Inflammatory macrophage (primary cell): ENCODE measurements around the gene PDE10A.
"Not testable (repeated sequence)": the region's sequence is repeated elsewhere in the genome, so short reads cannot be mapped to it uniquely, and the experiment has no call there.

Experiments used
- DNase-seq, 2 donors: peaks; one replicate each; pipeline ENCODE4 v3.0.0-alpha.2; 2020 to 2022

Gene PDE10A

DNA sequence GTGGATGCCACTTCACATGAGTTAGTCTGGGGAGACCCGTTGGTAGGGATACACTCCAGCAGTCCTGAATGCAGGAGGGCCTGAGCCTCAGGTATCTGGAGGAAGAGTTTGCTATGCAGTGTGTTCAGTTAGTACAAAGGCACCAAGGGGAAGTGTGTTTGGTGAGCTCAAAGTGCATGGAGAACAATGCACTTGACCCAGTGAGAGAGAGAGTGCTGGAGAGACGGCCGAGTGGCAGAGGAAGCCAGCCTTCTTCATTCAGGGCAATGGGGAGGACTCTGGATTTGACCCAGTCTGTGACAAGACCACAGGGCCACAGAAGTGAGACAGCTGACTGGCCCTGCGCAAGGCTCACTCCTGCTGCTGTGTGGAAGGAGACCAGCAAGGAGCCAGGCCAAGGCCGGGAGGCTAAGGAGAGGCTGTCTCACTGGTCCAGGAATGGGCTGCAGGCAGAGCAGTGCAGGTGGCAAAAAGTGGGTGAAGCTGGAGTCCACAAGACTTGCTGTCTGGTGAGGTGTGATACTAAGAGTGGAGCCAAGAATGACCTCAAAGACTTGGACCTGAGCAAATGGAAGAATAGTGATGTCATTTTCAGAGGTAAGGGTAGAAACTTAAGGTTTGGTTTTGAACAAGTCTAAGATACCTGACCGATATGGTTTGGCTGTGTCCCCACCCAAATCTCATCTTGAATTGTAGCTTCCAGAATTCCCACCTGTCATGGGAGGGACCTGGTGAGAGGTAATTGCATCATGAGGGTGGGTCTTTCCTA, 38.0 kb downstream of the PDE10A start:
- DNase-seq, result no peak

GRCh38 chr6:165621940-165622339, 41.1 kb downstream of the PDE10A start:
- DNase-seq, result no peak

DNA sequence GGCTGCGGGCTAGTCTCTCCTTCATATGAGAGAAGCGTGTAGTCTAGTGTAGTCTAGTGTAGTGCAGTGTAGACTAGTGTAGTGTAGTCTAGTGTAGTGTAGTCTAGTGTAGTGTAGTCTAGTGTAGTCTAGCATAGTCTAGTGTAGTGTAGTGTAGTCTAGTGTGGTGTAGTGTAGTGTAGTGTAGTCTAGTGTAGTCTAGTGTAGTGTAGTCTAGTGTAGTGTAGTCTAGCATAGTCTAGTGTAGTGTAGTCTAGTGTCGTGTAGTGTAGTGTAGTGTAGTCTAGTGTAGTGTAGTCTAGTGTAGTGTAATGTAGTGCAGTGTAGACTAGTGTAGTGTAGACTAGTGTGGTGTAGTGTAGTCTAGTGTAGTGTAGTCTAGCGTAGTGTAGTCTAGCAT, 44.1 kb downstream of the PDE10A start:
- not testable (repeated sequence) for DNase-seq

- no peak for DNase-seq
Observed at GRCh38 chr6:165618241-165618640, 44.8 kb downstream of the PDE10A start.

- DNase-seq, result no peak
Observed at GRCh38 chr6:165617528-165617927, 45.5 kb downstream of the PDE10A start.

- no peak for DNase-seq
Observed at GRCh38 chr6:165616116-165616515, 46.9 kb downstream of the PDE10A start.

GRCh38 chr6:165615636-165616035, 47.4 kb downstream of the PDE10A start:
- DNase-seq, result no peak

- DNase-seq, result no peak
Observed at GRCh38 chr6:165611294-165611693, 51.7 kb downstream of the PDE10A start.

- not testable (repeated sequence) for DNase-seq
Observed at GRCh38 chr6:165608577-165608976, 54.5 kb downstream of the PDE10A start.

GRCh38 chr6:165606740-165607008, 56.4 kb downstream of the PDE10A start:
- DNase-seq, result no peak

- no peak for DNase-seq
Observed at GRCh38 chr6:165605901-165606739, 56.9 kb downstream of the PDE10A start.

DNA sequence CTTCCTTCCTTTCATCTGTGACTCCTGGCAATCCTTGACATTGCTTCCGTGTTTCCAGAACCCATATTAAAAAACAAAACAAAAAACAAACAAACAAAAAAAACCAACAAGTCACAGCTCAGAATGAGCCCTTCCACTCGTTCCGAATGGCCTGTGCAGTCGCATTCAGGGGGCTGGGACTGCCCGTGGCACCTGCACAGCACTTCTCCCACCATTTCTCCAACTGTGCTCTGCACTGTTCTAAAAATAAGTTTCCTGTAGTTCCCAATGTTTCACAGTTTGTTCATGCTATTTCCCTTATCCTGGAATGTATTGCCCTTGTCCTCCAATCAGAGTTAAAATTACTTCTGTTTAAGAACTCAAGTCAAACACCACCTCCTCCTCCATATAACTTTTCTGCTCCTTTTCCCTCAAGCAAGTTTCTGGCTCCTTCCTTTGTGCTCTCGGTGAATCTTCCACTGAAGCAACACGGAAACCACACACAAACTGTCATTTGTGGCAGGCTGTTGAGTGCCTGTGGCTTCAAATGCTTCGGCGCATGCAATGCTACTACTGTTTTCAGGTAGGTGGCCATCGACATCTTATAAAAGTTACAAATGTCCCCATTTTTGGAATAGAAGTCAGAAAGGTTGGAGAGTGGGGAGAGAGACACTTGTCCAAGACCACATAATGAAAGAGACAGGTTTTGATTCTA, 57.7 kb downstream of the PDE10A start:
- DNase-seq, result no peak

GRCh38 chr6:165602291-165602690, 60.8 kb downstream of the PDE10A start:
- DNase-seq, result no peak

GRCh38 chr6:165600606-165601005, 62.4 kb downstream of the PDE10A start:
- no peak for DNase-seq

- DNase-seq, result no peak
Observed at GRCh38 chr6:165599596-165600487, 63.2 kb downstream of the PDE10A start.

- no peak for DNase-seq
Observed at GRCh38 chr6:165599121-165599520, 63.9 kb downstream of the PDE10A start.

DNA sequence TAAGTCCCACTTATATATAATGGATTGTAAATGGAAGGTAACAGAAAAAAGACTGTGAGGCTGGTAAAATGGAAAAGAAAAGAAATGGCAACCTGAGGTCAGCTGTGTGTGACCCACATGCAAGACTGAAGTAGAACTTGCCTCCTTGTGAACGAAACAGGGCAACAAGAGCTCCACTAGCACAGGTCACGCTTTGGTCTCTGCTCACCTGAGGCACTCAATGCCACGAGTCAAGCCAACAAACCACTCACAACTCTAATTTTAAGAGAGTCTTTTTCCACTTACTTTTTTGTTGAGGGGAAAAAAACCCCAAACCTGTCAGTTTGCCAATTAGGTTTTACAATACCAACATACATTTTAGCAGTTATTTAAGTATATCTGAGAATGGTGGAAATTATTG, 65.2 kb downstream of the PDE10A start:
- DNase-seq, result no peak

GRCh38 chr6:165594584-165595333, 68.3 kb downstream of the PDE10A start:
- no peak for DNase-seq

DNA sequence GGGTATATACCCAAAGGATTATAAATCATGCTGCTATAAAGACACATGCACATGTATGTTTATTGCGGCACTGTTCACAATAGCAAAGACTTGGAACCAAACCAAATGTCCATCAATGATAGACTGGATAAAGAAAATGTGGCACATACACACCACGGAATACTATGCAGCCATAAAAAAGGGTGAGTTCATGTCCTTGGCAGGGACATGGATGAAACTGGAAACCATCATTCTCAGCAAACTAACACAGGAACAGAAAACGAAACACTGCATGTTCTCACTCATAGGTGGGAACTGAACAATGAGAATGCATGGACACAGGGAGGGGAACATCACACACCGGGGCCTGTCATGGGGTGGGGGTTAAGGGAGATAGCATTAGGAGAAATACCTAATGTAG, 70.1 kb downstream of the PDE10A start:
- DNase-seq, result not testable (repeated sequence)

- DNase-seq, result no peak
Observed at GRCh38 chr6:165588515-165588914, 74.5 kb downstream of the PDE10A start.

GRCh38 chr6:165587206-165587605, 75.8 kb downstream of the PDE10A start:
- DNase-seq, result no peak

GRCh38 chr6:165586706-165587105, 76.3 kb downstream of the PDE10A start:
- DNase-seq, result no peak
